HEK293 (cell line): ENCODE results near the gene TTC24.

ENCODE experiments used
- CTCF ChIP-seq: fragments of 450-650 bp; formaldehyde crosslinking; IDR thresholded peaks from 2 replicates; pipeline ENCODE4 v1.5.1; 2016; ENCODE audit warnings: missing biosample characterization, missing genetic modification characterization
- KLF9 ChIP-seq: fragments of 450-650 bp; formaldehyde crosslinking; IDR thresholded peaks from 2 replicates; pipeline ENCODE4 v1.5.1; 2016; ENCODE audit warnings: missing biosample characterization, missing genetic modification characterization, low read depth
- REPIN1 ChIP-seq: fragments of 450-650 bp; formaldehyde crosslinking; IDR thresholded peaks from 2 replicates; pipeline ENCODE4 v1.5.1; 2017; ENCODE audit warnings: missing biosample characterization, missing genetic modification characterization, low read depth
- ZNF266 ChIP-seq: fragments of 450-650 bp; formaldehyde crosslinking; IDR thresholded peaks from 2 replicates; pipeline ENCODE4 v1.5.1; 2016; ENCODE audit warnings: missing biosample characterization, missing genetic modification characterization, low read depth
- ZNF362 ChIP-seq: fragments of 450-650 bp; formaldehyde crosslinking; IDR thresholded peaks from 2 replicates; pipeline ENCODE4 v1.5.1; 2016; ENCODE audit warnings: missing biosample characterization, missing genetic modification characterization
- ZNF488 ChIP-seq: fragments of 450-650 bp; formaldehyde crosslinking; IDR thresholded peaks from 2 replicates; pipeline ENCODE4 v1.5.1; 2016; ENCODE audit warnings: missing biosample characterization, missing genetic modification characterization
- ZNF843 ChIP-seq: fragments of 450-650 bp; formaldehyde crosslinking; IDR thresholded peaks from 2 replicates; pipeline ENCODE4 v1.5.1; 2016; ENCODE audit warnings: missing biosample characterization, missing genetic modification characterization

DNA sequence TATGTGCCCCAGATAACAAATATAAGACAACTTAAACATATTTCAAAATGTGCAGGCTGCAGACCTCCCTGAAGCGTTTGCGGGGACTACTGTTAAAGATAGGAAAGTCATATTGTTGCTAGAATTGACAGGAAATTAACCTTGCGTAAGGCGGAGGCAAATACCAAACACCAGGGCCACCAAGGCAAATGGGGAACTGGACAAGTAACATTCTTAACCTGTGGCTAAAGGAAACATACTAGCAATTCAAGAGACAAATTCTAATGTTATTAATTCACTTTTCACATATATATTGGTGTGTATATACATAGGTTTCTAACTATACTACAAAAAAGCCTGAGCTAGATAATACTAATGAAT is 46.5 kb downstream of the TTC24 start:
- TF ChIP-seq ZNF362 (tag by site-specific recombination) (no peak), ZNF843 (tag by site-specific recombination) (no peak), ZNF266 (no peak), CTCF (tag by site-specific recombination) (no peak), REPIN1 (no peak), KLF9 (tag by site-specific recombination) (no peak), ZNF488 (tag by site-specific recombination) (no peak)
